ENCODE data around the gene ATP13A3. TPM values are rescaled to one million over a fixed set of nuclear protein-coding genes. Genes with fewer than 3 reads are reported as not detected.

The ATP13A3 gene
- total and polyA plus RNA-seq, 10 donors, result 10.3 to 142 (median 81.6) TPM

DNA sequence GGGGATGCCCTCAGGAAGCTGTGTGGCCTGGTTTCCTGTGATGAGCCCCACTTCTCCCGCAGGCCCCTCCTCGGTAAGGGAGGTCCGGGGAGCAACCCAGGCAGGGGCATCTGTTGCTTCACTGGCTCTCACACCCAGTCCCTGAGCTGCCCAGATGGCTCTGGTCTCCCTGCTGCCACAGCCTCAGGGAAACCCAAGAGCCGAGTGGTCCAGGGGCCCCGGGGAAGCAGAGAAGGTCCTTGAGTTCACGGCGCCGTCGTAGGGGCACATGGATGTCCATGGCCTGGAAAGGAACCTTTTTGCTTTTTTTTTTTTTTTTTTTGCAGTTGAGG, 103.9 kb downstream of the ATP13A3 start:
- Histone ChIP-seq H3K36me3 (no peaks in the 10 kb centered on the region), H3K27ac (no peak overlapping the region), H3K4me3 (no peak overlapping the region), H3K4me1 (no peaks in the 10 kb centered on the region), H3K27me3 (replicated peaks in 1 of 7) (peaks cover 0 to 56% (median 0%) of the 10 kb centered on the region in 7 donors), H3K9me3 (no peaks in the 10 kb centered on the region)
- TF ChIP-seq CTCF (IDR thresholded peaks at IDR 0.05 in 8 of 11, conservative IDR thresholded peaks at IDR 0.05 in 3 of 11) (no peak), POLR2A (IDR thresholded peaks at IDR 0.05) (no peak), POLR2AphosphoS5 (IDR thresholded peaks at IDR 0.05) (no peak)
- intact Hi-C loops (cut with DNase I; ENCODE audit: low total_unique reads), result no loop called here
- 54 to 70% (median 63%) methylated on average over 8 to 9 of the region's 9 CpGs for WGBS, 5 donors
- DNase-seq, result peak; percentile 51

GRCh38 chr3:194382196-194382891, 104.5 kb downstream of the ATP13A3 start:
- TF ChIP-seq POLR2AphosphoS5 (IDR thresholded peaks at IDR 0.05) (no peak), CTCF (IDR thresholded peaks at IDR 0.05 in 8 of 11, conservative IDR thresholded peaks at IDR 0.05 in 3 of 11) (no peak), POLR2A (IDR thresholded peaks at IDR 0.05) (no peak)

DNA sequence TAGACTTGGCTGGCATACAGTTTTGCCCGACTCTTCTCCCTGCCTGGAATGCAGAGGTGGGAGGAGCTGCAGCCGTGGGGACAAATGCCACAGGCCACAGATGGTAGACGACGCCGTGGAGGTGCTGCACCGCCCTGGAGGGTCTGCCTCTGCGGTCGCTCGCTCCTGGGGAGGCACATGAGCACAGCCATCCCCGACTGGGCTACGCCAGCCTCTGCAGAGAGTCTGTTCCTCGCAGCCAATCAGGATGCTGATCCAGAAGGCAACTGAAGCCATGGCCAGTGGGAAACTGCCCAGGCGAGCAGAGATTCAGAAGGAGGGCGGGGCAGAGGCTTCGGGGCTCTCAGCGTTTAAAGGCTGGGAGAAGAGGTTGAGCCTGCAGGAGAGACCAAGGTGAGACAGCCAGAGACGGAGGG, 105.3 kb downstream of the ATP13A3 start:
- no peaks in the 10 kb centered on the region for H3K36me3 ChIP-seq
- no peaks in the 10 kb centered on the region for H3K4me1 ChIP-seq
- H3K4me3 ChIP-seq, result no peak overlapping the region
- intact Hi-C loops (cut with DNase I; ENCODE audit: low total_unique reads), result no loop called here
- DNase-seq, result peak; percentile 51
- no peak overlapping the region for H3K27ac ChIP-seq
- TF ChIP-seq POLR2AphosphoS5 (IDR thresholded peaks at IDR 0.05) (no peak), POLR2A (IDR thresholded peaks at IDR 0.05) (no peak), CTCF (IDR thresholded peaks at IDR 0.05 in 8 of 11, conservative IDR thresholded peaks at IDR 0.05 in 3 of 11) (no peak)
- no peaks in the 10 kb centered on the region for H3K9me3 ChIP-seq
- peaks cover 0 to 63% (median 0%) of the 10 kb centered on the region in 7 donors for H3K27me3 ChIP-seq (replicated peaks in 1 of 7)
- WGBS, 5 donors, result 64 to 78% (median 69%) methylated on average over 15 to 17 of the region's 17 CpGs

More at GRCh38 chr3:194382196-194382891, 104.5 kb downstream of the ATP13A3 start:
- no peak overlapping the region for H3K27ac ChIP-seq
- H3K9me3 ChIP-seq, result no peaks in the 10 kb centered on the region
- DNase-seq, result peak; percentile 41
- no peak overlapping the region for H3K4me3 ChIP-seq
- H3K36me3 ChIP-seq, result no peaks in the 10 kb centered on the region
- peaks cover 0 to 58% (median 0%) of the 10 kb centered on the region in 7 donors for H3K27me3 ChIP-seq (replicated peaks in 1 of 7)
- no peaks in the 10 kb centered on the region for H3K4me1 ChIP-seq
- intact Hi-C loops (cut with DNase I; ENCODE audit: low total_unique reads), result no loop called here
- whole genome bisulfite sequencing, 5 donors, result 70 to 77% (median 75%) methylated on average over 19 to 20 of the region's 20 CpGs

GRCh38 chr3:194380326-194380725, 106.5 kb downstream of the ATP13A3 start:
- Histone ChIP-seq H3K36me3 (no peaks in the 10 kb centered on the region), H3K9me3 (no peaks in the 10 kb centered on the region), H3K4me3 (no peak overlapping the region), H3K27me3 (replicated peaks in 1 of 7) (peaks cover 0 to 71% (median 0%) of the 10 kb centered on the region in 7 donors), H3K27ac (no peak overlapping the region), H3K4me1 (peaks cover 0 to 4% (median 0%) of the 10 kb centered on the region in 6 donors)
- intact Hi-C loops (cut with DNase I; ENCODE audit: low total_unique reads), result no loop called here
- WGBS, 5 donors, result 72 to 82% (median 76%) methylated on average over 6 to 7 of the region's 7 CpGs
- DNase-seq, result peak; percentile 20
- TF ChIP-seq CTCF (IDR thresholded peaks at IDR 0.05 in 8 of 11, conservative IDR thresholded peaks at IDR 0.05 in 3 of 11) (no peak), POLR2AphosphoS5 (IDR thresholded peaks at IDR 0.05) (no peak)

All from spleen (tissue), 11 donors.